HG03196 (cell line): ENCODE results near the gene EMC10.
"Not testable (repeated sequence)": the region's sequence is repeated elsewhere in the genome, so short reads cannot be mapped to it uniquely, and the experiment has no call there.

ENCODE experiments used
- ATAC-seq: cut with Tn5 transposase; IDR thresholded peaks from one replicate; pipeline ENCODE4 v1.9.1; 2021; ENCODE audit not compliant: unreplicated experiment

The EMC10 gene

DNA sequence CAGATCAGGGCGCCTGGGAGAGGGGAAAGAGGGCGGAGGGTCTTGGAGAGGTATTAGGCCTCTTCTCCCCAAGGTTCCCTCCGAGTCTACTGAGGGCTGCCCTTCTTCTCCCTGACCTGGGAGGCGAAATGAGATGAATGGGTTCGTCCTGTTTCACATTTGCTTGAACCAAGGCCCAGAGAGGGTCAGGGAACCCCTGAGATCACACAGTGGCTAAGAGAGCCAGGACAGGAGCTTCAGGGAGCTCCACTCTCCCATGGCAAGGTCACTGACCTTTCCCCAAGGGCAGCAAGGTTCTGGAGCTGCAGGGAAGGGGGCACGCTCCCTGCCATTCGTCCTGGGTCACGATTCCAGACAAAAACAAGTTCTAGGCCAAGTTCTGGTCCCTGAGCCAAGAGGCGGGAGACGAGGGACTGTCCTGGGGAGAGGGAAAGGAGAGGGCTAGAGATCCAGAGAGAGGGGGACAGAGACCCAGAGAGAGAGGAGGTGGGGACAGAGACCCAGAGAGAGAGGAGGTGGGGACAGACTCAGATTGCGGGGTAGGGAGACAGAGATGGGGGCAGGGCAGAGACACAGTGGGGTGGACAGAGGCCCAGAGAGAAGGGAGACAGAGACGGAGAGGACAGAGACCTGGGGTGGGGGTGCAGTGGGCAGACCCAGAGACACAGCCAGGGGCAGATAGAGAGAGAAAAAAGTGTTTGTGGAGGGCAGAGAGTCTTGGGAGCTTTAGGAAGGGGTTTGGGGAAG is 36.9 kb downstream of the EMC10 start:
- ATAC-seq = no peak

DNA sequence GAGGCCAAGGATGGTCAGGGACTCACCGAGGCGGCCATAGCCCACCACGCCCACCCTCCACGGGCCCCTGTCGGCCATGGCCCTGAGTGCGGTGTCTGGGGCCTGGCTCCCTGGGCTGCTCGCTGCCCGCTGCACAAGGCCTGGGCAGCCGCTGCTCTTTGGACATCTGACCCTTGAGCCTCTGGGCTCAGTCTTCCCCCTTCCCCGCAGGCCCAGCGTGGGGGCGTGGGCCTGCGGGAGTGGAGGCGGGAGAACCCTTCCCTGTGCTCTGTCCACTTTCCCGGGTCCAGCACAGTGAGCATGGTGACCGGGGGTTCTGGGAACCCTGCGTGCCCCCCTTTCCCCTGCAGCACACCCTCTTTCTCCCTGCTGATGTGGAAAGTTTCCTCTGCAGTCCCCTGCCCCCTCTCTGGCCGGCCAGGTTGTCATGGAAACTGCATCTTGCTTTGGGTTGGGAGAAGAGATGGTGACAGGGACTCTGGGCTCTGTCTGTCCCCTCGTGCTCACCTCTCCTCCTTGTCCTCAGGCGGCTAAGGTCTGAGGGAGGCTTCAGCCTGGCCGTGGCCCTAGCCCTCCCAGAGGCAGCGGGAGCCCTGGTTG is 37.5 kb downstream of the EMC10 start, which contains the start of gene ASPDH:
Gene ASPDH (minus strand): TSS at position 168 of the 600 bp plus-strand sequence. CDS start 90 bp downstream, at position 78.
- no peak for ATAC-seq

DNA sequence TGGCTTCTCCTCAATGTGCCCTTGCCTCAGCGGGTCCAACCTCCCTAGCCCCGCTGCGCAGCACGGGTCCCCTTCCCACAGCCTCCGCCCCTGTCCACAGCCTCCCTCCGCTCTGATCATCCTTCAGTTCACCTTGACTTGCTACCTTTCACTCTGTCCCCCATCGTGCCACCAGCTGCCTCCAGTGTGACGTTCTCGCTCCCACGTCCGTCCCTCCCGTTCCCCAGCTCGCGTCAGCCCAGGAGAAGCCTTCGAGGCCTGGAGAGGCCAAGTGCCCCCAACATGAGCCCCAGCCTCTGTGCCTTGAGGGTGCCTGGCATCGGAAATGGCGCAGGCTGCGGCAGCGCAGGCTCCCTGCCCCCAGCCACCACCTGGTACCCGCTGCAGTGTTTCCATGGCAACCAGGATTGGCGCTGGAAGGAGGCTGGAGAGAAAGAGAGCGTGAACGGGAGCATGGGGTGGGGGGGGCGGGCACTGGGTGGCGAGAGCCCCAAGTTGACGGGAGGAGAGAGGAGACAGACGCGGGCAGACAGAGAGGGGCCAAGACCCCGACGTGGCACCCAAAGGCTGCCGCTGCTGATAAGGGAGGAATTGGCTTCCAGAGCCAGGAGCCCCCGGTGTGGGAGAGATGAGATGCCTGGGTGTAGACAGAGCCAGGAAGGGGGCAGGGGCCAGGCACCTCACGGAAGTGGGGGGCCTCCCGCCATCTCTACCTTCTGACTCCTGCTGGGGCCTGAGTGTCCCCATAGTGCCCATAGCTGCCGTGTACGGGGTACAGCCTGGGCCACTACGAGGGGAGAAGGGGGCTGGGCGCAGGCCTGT is 38.2 kb downstream of the EMC10 start:
- ATAC-seq = no peak

DNA sequence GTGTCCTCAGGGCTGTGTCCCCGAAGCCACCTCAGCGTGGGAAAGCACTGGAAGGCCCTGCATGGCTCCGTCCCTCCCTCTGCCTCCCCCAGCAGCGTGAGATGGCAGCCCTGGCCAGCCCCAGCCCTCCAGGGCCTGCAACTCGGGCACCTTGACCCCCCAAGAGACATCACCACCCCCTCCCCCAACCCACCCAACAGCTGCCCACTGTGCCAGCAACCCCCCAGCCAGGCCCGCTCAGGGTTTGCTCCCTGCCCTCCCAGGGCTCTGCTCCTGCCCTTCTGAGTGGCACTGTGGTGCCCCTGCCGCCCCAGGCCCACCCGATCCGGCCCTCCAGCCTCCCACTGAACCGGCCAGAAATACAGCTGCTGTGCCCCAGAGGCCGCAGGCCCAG is 38.9 kb downstream of the EMC10 start:
- no peak for ATAC-seq

DNA sequence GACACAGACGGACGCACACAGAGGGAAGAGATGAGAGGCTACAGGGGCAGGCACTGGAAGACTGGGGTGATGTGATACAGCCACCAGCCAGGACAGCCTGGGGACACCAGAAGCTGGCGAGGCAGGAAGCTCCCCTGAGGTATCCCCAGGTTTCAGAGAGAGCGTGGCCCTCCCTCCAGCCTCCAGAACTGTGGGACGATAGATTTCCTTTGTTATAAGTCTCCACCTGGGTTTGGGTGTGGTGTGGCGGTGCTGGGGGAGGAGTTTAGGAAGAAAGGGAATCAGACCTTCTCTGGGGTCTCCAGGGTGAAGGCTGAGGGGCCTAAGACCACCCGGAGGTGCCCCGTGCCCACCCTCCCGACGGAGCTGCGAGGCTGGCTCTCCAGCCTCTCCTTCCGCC is 40.1 kb downstream of the EMC10 start:
- no peak for ATAC-seq

DNA sequence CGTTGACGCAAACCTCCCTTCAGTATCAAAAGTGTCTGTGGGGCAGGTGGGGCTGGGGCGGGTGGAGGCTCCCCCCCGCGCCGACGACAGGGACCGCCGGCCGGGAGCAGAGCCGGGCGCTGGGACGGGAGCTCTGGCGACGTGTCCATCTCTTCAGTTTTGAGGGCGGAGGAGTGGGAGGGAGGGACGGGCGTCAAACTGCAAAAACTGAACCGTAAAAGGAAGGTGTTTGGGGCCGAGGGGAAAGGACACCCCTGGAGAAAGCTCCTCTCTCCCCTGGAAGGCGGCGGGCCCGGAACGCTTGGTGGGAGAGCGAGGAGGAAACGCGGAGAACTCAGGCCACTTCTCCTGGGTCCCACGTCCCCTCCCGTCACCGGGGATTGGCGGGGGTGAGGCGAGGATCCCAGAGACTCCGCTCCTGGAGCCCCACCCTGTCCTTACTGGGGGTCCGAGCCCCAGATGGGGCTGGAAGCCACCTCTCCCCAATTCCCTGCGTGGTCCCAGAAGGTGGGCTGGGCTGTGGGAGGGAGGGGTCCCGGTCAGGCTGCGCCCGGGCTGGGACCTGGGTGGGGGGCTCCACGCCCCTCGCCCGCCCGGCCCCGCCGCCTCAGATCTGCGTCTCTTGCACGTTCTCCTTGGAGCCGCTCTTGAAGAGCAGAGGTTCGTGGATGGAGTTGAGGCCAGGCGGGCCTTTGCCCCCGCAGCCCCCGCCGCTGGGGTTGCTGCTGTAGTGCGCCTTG is 40.8 kb downstream of the EMC10 start:
- ATAC-seq = no peak

DNA sequence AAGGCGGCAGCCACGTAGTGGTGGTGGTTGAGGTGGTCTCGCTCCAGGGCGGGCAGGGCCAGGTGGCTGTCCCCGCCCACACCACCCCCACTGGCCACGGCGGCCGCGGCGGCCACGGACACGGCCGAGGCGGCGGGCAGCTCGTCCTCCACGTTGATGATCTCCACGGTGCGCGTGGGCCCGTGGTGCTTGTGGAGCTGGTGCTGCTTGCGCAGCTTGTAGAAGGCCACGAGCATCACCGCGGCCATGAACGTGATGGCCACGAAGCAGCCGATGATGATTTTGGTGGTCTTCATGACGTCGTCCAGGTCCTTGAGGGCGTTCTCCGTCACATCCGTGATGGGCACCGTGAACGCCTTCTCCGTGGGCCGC is 41.4 kb downstream of the EMC10 start:
- ATAC-seq = no peak

DNA sequence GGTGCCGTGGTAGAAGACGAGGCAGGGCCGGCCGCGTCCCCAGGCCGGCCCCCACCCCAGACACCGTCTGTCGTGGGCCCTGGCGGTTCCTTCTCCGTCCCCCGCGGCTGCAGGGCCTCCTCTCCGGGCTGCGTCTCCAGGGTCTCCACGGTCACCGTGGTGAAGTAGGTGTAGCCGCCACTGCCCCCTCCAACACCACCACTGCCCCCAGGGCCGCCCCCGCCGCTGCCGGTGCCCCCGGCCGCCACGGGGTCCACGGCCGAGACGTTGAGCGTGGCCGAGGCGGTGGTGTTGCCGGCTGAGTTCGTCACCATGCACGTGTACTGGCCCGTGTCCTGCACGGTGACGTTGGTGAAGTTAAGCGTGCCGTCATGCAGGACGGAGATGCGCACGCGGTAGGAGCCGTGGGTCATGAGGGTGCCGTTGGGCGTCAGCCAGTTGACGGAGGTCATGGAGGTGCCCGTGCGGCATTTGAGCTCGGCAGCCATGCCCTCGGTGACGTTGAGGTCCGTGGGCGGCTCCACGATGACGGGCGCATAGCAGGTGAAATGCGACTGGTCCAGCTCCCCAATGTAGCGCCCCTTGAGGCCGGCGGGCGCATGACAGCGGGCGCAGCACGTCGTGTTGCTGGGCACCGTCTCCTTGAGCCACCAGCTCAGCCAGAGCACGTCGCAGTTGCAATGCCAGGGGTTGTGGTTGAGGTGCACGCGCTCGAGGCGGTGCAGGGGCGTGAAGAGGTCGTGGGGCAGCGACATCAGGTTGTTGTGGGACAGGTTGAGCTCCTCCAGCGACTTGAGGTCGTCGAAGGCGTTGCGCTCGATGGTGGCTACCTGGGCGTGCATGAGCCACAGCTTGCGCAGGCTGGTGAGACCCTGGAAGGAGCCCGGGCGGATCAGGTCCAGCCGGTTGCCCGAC is 42.0 kb downstream of the EMC10 start:
- no peak for ATAC-seq

DNA sequence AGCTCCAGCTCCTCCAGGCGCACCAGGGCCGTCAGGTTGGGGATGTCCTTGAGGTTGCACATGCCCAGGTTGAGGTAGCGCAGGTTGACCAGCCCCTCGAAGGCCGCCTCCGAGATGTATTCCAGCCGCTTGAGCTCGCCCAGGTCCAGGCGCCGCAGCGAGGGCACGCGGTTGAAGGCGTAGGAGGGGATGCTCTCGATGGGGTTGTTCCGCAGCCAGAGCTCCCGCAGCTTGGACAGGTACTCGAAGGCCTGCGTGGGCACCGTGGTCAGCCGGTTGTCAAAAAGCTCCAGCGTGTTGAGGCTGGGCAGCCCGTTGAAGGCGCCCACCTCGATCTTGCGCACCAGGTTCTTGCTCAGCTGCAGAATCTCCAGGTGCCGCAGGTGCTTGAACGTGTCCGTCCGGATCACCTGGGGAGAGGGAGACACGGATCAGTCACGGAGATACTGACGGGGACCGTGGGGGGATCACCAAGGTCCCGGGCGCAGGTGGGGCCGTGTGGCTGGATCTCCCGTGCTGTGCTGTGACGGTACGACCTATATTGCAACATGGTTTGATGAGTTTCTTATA is 42.8 kb downstream of the EMC10 start:
- no peak for ATAC-seq

DNA sequence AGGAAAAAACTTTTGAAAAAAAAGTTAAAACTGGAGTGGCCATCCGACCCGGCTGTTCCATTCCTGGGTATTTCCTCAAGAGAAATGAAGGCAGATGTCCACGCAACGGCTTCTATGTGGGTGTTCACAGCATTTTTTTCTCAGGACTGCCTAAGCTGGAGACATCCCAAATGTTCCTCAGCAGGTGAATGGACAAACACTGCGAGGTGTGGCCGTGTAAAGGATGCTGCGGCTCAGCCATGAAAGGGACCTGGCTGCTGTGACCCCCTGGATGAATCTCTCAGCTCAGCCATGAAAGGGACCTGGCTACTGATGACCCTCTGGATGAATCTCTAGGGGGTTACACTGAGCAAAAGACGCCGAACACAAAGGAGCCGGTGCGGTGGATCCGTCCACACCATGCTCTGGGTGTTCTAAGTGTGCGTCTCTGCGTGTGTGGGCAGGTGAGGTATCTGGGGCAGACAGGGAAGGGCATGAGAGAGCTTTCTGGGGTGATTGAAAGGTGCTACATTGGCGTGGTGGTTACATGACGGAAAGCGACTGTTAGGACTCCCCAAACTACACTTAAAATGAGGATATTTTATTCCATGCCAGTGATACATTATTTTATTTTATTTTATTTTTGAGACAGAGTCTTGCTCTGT is 44.6 kb downstream of the EMC10 start:
- ATAC-seq = no peak

DNA sequence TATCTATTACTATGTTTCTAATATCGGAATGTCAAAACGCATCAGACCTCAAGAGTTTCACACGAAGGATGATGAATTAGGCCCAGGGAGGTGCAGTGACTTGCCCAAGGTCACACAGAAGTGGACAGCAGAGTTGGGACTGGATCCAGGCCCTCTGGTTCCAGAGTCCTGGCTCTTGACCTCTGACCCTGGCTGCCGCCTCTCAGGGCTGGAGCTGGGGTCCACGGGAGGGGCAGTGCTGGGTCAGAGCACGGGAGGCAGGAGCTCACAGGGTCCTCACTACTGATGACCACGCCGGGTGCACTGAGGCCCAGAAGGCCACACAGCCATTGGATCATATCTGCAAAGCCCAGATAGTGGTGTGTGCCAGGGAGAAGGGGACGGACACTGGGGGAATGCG is 46.6 kb downstream of the EMC10 start:
- ATAC-seq = no peak

DNA sequence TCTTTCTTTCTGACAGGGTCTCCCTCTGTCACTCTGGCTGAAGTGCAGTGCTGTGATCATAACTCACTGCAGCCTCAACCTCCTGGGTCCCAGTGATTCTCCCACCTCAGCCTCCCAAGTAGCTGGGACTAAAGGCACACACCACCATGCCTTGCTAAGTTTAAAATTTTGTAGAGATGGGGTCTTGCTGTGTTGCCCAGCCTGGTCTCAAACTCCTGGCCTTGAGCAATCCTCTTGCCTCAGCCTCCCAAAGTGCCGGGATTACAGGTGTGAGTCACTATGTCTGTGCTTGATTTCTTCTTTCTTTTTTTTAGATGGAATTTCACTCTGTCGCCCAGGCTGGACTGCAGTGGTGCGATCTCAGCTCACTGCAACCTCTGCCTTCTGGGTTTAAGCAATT is 51.7 kb downstream of the EMC10 start:
- ATAC-seq = not testable (repeated sequence)

DNA sequence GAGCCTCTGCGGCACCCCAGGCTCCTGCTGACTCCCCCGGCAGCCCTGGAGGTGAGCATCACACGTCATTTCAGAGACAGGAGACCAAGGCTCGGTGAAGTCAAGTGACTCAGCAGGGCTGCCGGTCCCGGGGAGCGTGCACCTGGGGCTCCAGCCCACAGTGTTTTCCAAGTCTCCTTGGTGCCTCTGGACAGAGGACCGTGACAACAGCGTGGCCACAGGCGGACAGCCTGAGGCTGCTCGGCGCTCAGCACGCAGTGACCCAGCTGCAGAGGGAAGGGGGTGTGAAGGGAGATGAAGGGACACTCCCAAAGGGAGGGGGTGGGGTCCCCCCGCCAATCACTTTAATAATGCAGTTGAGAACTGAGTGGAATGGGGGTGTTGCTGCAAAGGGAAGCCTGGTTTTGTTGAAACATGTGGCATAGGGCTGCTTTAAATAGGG is 54.9 kb downstream of the EMC10 start:
- no peak for ATAC-seq

DNA sequence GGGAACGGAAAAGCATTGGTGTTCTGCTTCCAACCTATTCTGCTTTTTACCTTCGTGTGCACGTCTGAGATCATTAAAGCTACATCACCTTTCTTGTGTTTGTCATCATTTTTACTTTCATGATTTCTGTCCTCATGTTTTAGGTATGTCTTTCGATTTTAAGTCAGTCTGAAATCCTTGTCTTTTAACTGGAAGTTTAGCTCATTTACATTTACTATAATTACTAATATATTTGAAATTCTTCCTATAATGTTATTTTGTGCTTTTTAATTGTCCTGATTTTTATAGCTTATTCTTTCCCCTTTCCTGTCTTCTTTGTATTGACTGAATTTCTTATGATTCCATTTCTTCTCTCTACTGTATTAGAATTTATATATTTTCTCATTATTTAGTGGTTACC is 56.6 kb downstream of the EMC10 start:
- ATAC-seq = no peak

DNA sequence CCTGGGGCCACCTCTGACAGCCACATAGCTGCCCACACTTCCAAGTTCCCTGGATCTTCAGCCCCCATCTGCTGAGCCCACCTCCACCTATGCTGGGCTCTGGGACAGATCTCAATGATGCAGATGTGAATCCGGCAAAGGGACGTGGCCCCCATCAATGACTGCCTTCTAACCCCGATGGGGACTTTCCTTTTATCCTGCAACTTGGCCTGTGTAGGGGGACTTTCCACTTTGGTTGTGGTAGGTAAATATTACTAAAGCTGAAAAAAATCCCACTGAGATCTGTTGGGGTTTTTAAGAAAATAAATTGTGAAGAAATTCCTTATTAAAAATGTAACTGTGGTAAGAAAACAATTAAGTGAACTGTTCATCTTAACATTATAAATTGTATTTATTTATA is 58.2 kb downstream of the EMC10 start:
- no peak for ATAC-seq

DNA sequence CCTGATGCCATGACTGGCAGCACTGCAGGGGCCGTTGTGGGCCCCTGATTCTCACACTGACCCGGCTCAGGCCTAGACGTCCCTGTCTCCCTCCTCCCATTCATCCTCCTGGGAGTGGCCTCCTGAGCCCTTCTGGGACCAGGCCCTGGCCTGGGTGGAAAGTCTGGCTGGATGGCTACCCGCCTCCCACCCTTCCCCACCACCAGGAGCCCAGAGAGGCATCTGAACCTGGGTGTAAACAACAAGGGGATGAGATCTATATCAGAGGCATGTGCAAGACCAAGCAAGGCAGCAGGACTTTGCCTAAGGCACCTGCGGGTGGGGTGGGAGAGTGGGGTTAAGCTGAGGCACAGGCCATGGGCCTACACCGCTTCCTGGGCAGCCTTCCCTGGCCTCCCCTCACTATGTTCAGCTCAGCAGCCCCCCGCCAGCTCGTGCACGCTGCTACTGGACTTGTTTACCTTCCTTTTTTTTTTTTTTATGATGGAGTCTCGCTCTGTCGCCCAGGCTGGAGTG is 59.4 kb downstream of the EMC10 start:
- ATAC-seq = no peak

DNA sequence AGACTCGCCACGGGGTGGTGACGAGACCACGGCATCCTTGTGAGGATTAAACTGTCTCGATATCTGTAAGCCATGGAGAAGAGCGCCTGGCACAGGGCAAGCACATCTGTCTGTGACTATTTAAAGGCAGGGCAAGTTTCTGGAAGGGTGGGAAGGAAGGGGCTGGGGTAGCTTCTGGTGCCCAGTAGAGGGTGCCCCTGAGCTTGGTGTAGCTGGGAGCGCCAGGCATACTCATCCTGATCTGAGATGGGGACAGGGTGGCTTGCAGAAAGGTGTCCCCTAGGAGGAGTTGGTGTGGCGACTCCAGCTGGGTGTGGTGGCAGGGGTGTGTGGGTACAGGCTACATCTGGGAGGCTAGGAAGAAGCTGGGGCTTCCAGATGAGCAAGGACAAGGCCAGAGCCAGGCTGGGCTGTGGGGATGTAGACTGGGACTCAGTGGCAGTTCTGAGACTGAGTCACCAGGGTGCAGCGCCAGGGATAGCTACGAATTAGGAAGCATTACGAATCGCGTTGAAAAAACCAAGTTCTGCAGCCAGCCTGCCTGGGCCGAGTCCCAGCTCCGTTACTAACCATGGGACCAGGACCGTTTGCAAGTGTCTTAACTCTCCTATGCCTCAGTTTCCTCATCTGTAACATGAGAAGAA is 60.5 kb downstream of the EMC10 start:
- ATAC-seq = no peak

DNA sequence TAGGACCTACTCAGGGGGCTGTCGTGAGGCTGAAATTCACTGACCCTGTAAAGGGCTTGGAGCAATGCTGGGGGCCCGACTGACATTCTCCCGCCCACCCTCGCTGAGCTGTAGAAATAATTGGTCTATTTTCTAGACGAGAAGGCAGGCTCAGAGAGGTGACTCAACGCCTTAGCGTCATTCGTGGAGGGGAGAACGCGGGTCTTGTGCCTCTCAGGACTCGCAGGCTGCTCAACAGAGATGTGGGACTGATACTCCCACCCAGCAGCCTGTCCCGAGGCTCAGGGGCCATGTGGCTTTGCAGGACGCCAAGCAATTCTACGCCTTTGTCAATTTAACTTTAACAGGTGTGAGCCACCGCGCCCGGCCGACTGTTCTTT is 61.0 kb downstream of the EMC10 start:
- no peak for ATAC-seq

DNA sequence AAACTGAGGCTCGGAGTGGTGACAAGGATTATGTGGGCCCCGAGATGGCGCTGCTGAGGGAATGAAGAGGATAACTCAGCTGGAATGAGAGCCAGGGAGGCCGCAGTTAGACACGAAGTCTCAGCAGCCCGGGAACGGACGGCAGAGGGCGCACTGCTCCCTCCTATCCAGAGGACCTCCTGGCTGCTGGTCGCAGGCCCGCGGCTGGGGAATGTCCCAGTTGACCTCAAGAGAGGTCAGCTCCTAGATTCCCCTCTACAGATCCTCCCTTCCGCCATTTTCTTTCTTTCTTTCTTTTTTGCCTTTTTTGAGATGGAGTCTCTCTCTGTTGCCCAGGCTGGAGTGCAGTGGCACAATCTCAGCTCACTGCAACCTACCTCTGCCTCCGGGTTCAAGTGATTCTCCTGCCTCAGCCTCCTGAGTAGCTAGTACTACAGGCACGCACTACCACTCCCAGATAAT is 61.5 kb downstream of the EMC10 start:
- no peak for ATAC-seq
